Ascending aorta (tissue), 2 donors: ENCODE results near the gene TH. TPM values are rescaled to one million over a fixed set of nuclear protein-coding genes. Genes with fewer than 3 reads are reported as not detected.
A peak's percentile ranks its signal among the peaks of the same experiment; 100 is the strongest.

Experiments used
- DNase-seq, 2 donors: peaks; one replicate each; pipeline ENCODE4 v3.0.0-alpha.2; 2019; ENCODE audit warnings: low spot score in 2 of 2
- H3K27ac ChIP-seq, 2 donors: fragments of 200-600 bp; sonication (generic); one replicate each; pipeline ENCODE4 v1.5.1; 2016 to 2017; ENCODE audit warnings: mild to moderate bottlenecking in 1 of 2
- H3K27me3 ChIP-seq: fragments of 200-600 bp; sonication (generic); one replicate; pipeline ENCODE4 v1.5.1; 2017
- H3K36me3 ChIP-seq, 2 donors: fragments of 200-600 bp; sonication (generic); one replicate each; pipeline ENCODE4 v1.5.1; 2016
- H3K4me1 ChIP-seq, 2 donors: fragments of 200-600 bp; sonication (generic); one replicate each; pipeline ENCODE4 v1.5.1; 2016 to 2017; ENCODE audit warnings: mild to moderate bottlenecking in 1 of 2
- H3K4me3 ChIP-seq, 2 donors: fragments of 200-600 bp; sonication (generic); one replicate each; pipeline ENCODE4 v1.5.1; 2016 to 2017; ENCODE audit warnings: mild to moderate bottlenecking in 1 of 2
- H3K9me3 ChIP-seq, 2 donors: fragments of 200-600 bp; sonication (generic); one replicate each; pipeline ENCODE4 v1.5.1; 2016
- CTCF ChIP-seq, 3 experiments: fragments of 200-600 bp in 2 of 3; fragments of 450-650 bp in 1 of 3; sonication (generic) in 2 of 3; IDR thresholded peaks; one replicate each; pipeline ENCODE4 v1.5.1; 2016 to 2019; ENCODE audit warnings: antibody characterized with exemption in 3 of 3, mild to moderate bottlenecking in 1 of 3, moderate library complexity in 1 of 3
- intact Hi-C: fragments of 100-400 bp; cut with DNase I; formaldehyde crosslinking; loops from one replicate; pipeline ENCODE4 v1.15.1; 2023
- total RNA-seq: library from RNA; depleted of rRNA; stranded (reverse); fragments of >200 nt; gene quantifications from one replicate; pipeline ENCODE4 v1.1.0, GENCODE V29; 2016

TH gene
- total RNA-seq, 1 donor from 2014 or later: not detected

GRCh38 chr11:2217211-2218030 is 45.8 kb upstream of the TH start:
- DNase-seq: peak in 1 of 2 donors; percentile 56
- intact Hi-C loops: no loop called here
- no peaks in the 10 kb centered on the region for H3K27me3 ChIP-seq
- no peaks in the 10 kb centered on the region for H3K36me3 ChIP-seq
- no peak for TF ChIP-seq CTCF (IDR thresholded peaks at IDR 0.05)
- no peak overlapping the region for H3K27ac ChIP-seq
- no peaks in the 10 kb centered on the region for H3K9me3 ChIP-seq
- no peaks in the 10 kb centered on the region for H3K4me1 ChIP-seq
- H3K4me3 ChIP-seq: no peak overlapping the region

- Histone ChIP-seq H3K27ac (no peak overlapping the region), H3K27me3 (no peaks in the 10 kb centered on the region), H3K9me3 (no peaks in the 10 kb centered on the region), H3K4me3 (no peak overlapping the region), H3K36me3 (no peaks in the 10 kb centered on the region), H3K4me1 (no peaks in the 10 kb centered on the region)
- intact Hi-C loops: no loop called here
- TF ChIP-seq CTCF (IDR thresholded peaks at IDR 0.05): no peak
- DNase-seq: peak in 1 of 2 donors; percentile 44
Measured at GRCh38 chr11:2216400-2217064, 44.9 kb upstream of the TH start.

GRCh38 chr11:2215561-2216399 is 44.2 kb upstream of the TH start:
- H3K4me1 ChIP-seq: no peaks in the 10 kb centered on the region
- no peaks in the 10 kb centered on the region for H3K9me3 ChIP-seq
- H3K36me3 ChIP-seq: no peaks in the 10 kb centered on the region
- TF ChIP-seq CTCF (IDR thresholded peaks at IDR 0.05): no peak
- no peak overlapping the region for H3K27ac ChIP-seq
- no peaks in the 10 kb centered on the region for H3K27me3 ChIP-seq
- intact Hi-C loops: no loop called here
- no peak overlapping the region for H3K4me3 ChIP-seq
- DNase-seq: peak in 1 of 2 donors; percentile 54

- TF ChIP-seq CTCF (IDR thresholded peaks at IDR 0.05): no peak
- Histone ChIP-seq H3K4me3 (no peak overlapping the region), H3K36me3 (no peaks in the 10 kb centered on the region), H3K4me1 (no peaks in the 10 kb centered on the region), H3K27ac (no peak overlapping the region), H3K27me3 (no peaks in the 10 kb centered on the region), H3K9me3 (no peaks in the 10 kb centered on the region)
- intact Hi-C loops: no loop called here
- DNase-seq: no peak
Measured at GRCh38 chr11:2215230-2215560, 43.6 kb upstream of the TH start.

GRCh38 chr11:2214527-2215229 is 43.1 kb upstream of the TH start:
- no peak for TF ChIP-seq CTCF (IDR thresholded peaks at IDR 0.05)
- DNase-seq: peak in 1 of 2 donors; percentile 42
- H3K27ac ChIP-seq: no peak overlapping the region

More at GRCh38 chr11:2214527-2215229, 43.1 kb upstream of the TH start:
- Histone ChIP-seq H3K4me3 (no peak overlapping the region), H3K9me3 (no peaks in the 10 kb centered on the region), H3K36me3 (no peaks in the 10 kb centered on the region), H3K4me1 (no peaks in the 10 kb centered on the region), H3K27me3 (no peaks in the 10 kb centered on the region)
- intact Hi-C loops: no loop called here
